ENCODE data around the gene HRH1.

The HRH1 gene

DNA sequence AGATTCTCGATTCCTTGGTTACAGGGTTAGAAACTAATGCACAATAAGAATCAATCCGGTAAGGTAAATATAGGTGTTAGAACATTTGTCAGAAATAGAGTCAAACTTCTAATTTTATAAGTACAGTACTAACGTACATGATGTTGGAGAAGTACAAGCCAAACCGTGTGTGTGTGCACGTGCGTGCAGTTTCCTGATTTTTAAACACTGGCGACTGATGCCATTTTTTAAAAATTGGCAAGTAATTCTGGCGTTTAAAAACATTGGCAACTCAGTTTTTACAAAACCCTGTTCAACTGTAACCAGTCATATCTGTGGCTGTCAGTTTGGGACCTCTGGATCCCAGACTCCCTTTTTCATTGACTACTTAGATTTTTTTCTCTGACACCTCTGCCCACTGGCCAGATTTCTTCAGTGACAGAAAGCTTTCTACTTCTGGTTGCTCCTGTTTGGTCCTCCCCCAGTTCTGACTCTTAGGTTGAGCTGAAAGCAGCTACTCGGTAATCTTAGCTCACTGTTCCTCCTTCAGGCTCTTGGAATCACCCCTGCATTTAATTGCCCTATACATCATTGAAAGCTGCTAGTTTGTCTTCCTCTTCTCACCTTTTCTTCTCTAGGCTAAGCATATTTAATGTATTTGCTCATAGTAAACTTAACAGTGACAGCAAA lies 118.7 kb downstream of the HRH1 start:
- no peak for DNase-seq

DNA sequence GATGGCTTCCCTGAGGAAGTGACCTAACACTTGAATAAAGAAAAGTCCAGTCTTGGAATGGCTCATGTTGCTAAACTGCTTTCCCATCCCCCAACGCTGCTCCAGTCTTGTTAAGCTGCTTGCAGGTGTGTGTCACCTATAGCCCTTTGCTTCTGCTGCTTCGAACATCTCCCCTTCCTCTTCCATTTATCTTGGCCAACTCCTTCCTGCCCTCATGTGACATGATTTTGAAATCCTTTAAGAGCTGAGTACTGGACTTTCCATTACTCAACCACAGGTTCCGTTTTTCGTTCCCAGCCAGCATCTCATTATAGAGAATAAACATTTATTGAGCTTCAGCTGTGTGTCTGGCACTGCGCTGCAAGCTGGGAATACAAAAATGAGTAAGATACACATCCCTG lies 119.6 kb downstream of the HRH1 start:
- peak in 3 of 56 donors; percentile 1 to 4 (median 3) for DNase-seq

DNA sequence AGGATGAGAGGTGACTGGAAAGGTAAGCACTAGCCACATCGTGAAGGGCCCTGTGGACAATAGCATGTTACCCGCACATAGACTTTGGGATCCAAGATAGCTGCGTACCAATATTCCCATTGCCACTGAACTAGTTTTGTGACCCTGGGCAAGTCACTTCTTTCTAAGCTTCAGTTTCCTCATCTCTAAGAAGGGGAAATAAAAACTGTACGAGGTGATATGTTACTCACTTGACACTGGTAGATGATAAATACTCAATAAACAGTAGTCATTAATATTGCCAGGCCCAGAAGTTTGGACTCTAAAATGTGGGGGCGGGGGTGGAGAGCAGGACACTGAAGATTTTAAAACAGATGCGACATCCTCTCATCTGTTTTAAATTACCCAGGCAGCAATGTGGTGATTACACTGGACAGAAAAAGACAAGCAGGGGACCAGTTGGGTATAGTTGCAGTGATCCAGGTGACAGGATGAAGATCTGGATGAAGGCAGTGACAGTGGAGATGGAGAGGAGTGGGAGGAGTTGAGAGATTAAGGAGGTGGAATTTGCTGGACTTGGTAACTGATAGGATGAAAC lies 120.4 kb downstream of the HRH1 start:
- no peak for DNase-seq

DNA sequence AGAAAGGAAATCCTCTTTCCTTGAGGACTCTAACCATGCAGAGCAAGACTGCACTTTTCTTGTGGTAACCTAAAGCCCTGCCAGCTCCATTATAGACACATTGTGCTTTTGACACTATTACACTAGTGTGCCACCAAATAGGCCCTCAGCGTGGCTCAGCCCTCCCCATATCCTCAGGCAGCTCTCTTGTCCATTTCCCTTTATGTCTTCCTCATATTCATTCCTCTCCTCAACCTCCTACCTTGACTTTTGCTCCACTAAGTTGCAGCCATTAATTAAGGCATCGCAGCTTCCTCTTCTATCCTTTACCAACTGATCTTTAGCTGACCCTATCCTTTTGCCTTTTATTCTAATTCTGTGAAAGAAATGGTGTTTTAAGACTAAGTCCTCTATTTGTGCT lies 121.6 kb downstream of the HRH1 start:
- DNase-seq: no peak

DNA sequence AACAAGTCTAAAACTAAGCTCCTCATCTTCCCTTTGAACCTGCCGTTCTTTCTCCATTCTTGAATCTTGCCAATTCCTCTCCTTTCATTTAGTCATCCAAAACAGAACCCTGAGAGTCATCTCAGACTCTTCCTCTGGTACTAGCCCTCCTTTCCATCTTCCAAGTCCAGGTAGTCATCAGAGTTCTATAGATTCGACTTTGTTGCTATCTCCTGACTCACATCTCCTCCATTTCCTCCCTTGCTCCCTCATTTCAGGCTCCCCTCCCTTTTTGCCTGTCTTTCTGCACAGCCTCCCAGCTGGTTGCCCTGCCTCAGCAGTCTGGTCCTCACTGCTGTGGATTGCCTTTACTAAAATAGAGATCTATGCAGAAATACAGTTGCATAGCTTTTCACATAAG lies 122.6 kb downstream of the HRH1 start:
- no peak for DNase-seq

DNA sequence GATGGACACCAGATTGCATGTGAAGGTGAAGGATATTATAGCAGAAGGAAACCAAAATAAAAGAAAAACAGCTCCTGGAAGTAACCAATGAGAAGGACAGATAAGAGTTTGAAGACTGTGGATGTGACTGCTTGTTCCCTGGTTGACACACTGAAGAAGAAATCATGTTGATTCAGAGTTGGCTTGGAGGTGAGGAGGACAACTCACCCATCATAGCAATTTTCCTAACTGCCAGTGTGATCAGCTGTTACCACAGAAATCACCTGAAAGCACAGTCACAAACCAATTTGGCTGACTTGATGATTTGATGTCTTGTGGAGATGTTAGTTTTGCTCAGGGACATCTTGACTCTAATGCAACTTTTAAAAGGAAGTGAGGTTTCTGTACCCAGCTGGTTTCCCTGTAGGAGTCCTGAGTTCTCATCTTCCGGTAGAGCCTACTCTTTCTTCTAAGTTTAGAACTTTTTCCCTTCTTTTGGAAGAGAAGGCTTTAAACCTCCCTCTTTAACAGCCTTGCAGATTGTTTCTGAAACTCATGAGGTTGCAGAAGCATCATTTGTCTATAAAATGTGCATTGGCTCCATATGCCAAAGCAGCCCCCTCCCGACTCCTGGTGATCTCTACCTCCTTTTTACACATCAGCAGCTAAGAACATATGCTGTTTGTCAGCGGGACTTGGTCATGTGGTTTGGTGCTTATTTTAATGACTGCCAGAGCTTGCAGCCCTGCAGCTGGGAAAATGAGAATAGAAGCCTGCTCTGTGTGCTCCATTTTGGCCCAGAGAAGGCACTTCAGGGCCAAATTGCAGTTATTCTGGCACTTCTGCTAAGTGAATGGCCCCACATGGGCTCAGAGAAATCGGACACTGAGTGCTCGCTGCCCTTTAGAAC lies 128.2 kb downstream of the HRH1 start:
- peak in 54 of 56 donors; percentile 4 to 91 (median 70) for DNase-seq

DNA sequence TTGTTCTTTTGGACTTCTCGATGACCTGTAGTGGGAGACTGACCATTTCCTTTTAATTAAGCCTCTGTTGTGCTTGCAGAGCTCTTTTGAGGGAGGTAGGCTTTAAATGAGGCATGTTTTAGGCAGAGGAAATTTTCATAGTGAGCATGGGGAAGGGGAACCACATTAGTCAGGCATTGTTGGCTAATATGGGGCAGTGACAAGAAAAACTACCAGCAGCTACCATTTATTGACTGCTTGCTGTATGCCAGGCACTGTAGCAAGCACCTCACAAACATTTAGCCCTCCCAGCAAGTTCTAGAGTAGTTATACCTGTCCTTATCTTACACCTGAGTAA lies 128.8 kb downstream of the HRH1 start:
- DNase-seq: no peak

DNA sequence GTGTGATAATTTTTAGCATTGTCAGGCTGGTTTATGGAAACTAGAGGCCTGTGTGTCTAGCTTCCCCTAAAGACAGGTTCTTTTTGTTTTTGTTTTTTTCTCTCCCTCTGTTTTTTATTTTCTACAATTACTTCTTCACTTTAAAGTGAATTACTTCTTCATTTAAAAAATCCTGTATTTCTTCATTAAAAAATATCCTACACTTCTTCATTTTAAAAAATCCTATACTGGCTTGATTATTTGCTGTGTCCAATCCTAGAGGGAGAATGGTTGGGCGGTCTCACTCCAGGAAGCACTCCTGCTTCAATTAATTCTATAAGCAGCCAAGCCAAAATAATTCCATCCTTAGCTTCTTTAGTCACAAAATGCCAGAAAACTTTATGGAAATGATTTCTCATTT lies 129.7 kb downstream of the HRH1 start:
- DNase-seq: no peak

DNA sequence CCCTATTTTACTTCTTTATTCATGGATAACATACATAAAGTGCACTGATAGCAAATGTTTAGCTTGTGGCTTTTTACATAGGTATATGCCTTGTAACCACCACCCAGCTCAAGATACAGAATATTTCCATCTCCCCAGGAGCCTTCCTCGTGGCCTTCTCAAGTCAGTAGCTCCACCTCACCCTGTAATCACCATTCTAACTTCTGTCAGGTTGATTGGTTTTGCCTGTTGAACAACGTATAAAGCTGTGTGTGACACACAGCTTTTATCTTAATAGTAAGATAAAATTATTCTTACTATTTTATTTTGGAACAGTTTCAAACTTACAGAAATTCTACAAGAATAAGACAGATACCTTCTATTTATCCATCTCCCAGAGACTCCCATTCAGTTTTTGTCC lies 131.2 kb downstream of the HRH1 start:
- no peak for DNase-seq

DNA sequence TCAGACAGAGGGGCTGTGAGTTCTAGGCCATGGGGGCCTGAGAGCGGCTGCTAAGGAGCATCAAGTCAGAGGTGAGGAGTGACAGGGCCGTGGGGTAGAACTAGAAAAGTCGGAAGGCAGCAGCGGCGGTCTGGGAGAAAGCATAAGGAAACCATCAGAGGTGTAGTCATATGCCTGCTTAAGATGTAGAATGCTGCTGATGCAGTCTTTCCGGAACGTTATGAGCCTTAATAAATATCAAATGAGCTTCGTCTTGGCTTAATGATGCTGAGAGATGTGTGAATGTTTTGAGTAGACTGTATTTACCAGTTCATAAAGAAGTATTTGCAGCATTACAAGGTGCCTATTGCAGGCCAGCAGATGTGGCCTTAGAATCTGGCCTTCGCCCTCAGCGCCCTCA lies 133.1 kb downstream of the HRH1 start:
- no peak for DNase-seq

DNA sequence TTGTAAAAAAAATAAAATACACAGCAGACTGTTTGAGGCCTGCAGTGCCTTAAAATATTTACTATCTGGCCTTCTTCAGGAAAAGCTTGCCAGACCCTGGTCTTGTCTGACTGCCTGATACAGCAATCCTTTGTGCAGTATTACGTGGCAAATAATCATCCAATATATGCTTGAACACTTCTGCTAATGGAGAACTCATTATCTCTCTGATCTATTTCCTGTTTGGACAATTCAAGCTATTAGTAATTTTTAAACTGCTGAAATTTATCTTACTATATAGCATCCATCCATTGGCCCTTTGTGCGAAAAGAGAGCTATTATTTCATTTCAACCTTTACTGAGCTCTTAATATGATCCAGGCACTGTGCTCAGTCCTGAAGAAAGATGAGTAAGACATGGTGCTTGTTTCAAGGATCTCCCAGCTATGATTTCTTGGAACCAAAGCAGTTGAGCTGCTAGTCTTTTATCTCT lies 133.8 kb downstream of the HRH1 start:
- no peak for DNase-seq

DNA sequence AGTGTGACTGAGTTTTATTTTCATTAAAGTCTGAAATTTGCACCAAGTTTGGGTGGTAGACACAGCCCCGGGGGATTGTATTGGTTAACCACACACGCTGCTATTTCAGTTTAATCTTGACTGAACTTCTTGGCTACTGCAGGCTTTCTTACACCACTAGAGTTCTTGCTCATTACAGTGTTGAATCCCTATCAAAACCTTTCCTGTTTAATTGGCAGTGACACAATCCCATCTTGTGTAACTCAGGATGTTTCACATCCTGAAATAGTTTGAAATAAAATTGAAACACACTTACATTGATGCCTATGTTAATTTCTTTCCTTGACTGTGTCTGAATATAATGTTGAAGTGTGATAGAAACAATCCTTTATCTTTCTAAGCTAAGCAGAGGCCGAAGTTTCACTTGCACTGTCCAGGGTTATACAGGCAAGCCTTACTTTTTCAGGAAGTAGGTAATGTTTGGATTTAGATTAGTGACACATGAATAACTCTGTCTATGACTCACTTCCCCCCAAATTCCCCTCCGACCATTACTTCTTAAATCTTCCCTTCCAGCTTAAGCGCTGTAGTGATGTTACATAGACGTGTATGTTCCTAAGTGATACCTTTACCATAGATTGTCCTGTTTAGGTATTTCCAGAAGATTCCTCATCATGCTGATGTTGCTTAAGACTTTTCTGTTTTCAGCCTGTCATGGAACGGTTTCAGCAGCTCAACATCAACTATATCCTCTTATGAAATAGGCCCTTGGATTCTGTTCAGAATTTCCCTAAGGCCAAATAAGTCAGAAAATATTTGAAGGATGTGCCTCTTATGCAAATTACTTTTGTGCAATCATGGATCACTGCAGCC lies 134.7 kb downstream of the HRH1 start:
- DNase-seq: no peak

DNA sequence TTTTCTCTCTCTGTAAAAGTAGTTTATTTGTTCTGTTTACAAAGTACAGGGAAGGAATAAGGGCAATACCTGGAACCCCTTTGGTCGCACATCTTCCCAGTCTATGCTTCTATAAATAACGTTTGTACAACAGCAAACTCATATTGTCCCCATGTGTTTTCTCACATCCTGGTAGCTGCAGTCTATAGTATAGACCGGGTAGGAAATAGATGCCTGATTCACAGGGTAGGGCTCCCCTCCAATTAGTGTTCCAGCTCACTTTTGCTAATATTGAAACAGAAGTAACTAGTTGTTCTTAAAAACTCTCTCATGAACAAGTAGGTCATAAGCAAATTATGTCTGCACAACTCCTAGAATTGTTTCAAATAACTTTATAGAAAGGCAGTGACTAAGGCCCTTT lies 135.6 kb downstream of the HRH1 start:
- DNase-seq: no peak

DNA sequence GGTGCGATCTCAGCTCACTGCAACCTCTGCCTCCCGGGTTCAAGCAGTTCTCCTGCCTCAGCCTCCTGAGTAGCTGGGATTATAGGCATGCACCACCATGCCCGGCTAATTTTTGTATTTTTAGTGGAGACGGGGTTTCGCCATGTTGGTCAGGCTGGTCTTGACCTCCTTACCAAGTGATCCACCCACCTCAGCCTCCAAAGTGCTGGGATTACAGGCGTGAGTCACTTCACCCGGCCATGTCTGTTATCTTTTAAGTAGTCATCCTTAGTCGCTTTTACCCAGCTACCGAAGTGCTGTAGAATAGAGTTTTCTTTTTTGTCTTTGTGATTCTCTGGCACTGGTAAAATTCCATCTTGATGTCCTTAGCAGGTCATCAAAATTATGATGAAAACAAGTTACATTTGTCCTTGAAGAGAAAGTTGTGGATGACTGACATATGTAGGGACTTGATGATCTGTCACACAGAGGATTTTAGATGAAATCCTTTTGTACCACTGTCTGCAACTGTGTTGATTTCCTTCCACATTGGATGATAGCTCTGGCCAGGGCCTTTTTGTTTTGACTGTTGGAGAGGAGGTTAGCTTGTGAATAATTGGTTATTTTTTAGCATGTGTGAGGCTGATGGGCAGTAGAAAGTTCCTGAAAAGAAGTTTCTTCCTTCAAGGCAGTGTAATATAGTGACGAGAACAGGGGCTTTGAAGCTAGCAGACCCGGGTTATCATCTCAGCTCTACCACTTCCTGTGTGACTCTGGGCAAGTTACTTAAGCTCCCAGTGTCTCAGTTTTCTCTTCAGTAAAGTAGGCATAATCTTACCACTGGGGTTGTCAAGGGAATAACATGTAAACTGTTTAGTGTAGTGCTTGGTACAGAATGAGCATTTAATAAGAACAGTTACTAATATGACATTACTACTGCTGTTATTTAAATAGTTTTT lies 136.7 kb downstream of the HRH1 start:
- no peak for DNase-seq

DNA sequence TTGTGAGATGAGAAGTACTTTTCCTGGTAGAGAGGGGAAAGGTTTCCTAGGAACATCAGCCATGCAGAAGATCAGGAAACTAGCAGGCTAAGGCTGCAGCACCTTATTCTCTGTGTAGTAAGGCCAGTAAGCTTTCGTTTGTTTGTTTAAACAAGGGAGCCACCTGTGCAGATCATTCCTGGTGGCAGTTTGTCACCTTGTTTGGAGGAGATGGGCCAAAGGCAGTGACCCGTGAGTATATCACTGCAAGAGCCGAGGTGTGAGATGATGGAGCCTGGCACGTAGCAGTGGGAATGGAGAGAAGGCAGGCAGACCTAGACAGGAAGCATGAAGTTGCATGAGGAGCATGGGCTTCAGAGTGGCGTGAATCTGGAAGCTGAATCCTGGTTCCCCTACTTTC lies 137.5 kb downstream of the HRH1 start:
- DNase-seq: no peak

DNA sequence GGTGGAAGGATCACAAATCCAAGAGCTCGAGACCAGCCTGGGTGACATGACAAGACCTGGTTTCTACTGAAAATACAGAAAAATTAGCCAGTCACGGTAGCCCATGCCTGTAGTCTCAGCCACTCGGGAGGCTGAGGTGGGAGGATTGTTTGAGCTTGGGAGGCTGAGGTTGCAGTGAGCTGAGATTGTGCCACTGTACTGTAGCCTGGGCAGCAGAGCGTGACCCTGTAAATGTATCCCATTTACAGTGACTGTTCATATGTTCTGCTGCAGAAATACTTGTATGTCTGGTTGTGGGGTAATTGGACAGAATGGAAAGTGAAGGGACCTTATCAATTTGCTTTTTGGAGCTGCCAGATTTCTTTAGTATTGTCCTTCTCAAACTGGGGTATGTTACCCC lies 142.8 kb downstream of the HRH1 start:
- DNase-seq: no peak

DNA sequence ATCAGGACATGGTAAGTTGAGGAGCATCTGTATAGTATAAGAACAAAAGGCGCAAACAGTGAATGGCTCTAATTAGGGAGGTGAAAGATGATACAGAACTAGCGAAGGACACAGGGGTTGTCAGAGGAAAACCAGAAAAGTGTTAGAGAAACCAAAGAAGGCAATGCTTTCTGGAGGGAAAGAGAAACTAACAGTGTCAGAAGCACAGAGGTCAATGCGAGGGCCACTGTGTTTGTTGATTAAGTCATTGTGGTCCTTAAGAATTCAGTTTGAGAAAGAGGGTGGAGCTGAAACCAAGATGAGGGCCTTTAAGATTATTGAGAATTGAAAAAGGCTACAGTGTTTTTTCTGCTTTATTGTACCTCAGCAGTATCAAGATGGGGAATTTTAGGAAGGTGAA lies 146.7 kb downstream of the HRH1 start:
- no peak for DNase-seq

DNA sequence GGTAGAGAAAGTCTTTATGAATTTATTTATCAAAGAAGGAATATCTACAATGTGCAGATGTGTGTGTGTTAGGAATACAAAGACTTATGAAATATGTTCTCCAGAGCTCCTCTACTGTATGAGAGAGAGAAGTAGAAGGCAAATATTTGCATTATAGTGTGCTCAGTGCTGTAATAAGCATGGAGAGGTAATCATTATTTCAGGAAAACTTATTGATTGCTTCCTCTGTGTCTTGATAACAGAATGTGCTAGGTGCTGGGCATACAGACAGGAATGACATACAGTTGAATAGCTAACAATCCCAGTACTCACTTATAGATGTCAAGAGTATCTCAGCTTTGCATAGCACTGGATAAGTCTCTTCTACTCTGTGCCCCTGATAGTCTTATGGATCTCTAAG lies 148.2 kb downstream of the HRH1 start:
- no peak for DNase-seq

DNA sequence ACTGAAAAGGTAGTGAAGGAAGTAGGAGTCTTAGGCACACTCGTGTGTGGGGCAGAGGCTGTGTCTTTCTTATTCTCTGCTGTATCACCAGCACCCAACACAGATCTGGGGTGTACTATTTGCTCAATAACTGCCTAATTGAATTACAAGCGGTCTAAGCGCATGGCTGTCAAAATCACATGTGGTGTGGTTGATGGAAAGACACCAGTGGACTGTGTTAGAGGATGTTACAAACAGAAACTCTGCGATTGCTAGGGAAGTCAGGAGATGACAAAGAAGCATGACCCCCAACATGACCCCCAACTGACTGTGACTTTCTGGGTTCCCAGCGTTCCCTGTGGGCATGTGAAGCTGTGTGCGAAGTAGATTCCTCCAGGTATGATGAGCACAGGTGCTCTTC lies 149.9 kb downstream of the HRH1 start:
- no peak for DNase-seq

DNA sequence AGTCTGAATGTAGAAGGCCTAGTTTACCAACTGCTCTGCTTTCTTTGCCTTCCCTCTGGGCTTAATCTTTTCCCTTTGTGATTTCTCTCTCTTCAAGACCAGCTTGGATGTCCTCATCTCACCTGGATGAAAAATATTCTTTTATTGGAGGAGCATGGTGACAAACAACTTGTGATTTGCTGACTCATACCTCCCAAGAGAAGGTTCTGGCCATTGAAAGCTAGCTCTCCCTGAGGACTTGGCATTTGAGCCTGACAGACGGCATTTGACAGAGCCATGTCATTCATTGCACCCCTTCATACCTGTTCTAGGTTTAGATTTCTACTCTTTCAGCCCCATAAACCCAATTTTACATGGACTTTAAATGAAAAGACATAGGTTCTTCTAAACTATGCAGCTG lies 151.2 kb downstream of the HRH1 start:
- DNase-seq: no peak

Measured in nucleus accumbens (tissue), 56 donors.